Pancreas (tissue), 10 donors: ENCODE data around the gene FARP1. TPM values are rescaled to one million over a fixed set of nuclear protein-coding genes. Genes with fewer than 3 reads are reported as not detected.

Experiments used
- ATAC-seq, 4 donors: fragments of 200-7000 bp; cut with Tn5 transposase; one replicate each; pipeline versions ENCODE4 v1.8.0 to v1.9.1; 2020; ENCODE audit warnings: mild to moderate bottlenecking in 4 of 4, moderate library complexity in 4 of 4
- DNase-seq, 6 donors: peaks; one replicate each; pipeline ENCODE4 v3.0.0-alpha.2; 2020
- FAIRE-seq: peaks from 2 replicates; lab custom pipeline; 2012; peaks lifted over from hg19 to GRCh38; lab: Jason Lieb, UNC
- H3K27ac ChIP-seq, 4 donors: fragments of 200-600 bp; sonication (generic); 1 replicate in 3 of 4; 2 replicates in 1 of 4; pipeline versions ENCODE4 v1.5.0 to v1.8.0; 2020
- H3K27me3 ChIP-seq, 4 donors: fragments of 200-600 bp; one replicate each; pipeline ENCODE4 v1.8.0; 2021
- H3K36me3 ChIP-seq, 3 donors: fragments of 200-600 bp; sonication (generic) in 1 of 3; one replicate each; pipeline versions ENCODE4 v1.5.0 to v1.8.0; 2020 to 2021
- H3K4me1 ChIP-seq, 3 donors: fragments of 200-600 bp; one replicate each; pipeline ENCODE4 v1.8.0; 2021
- H3K4me3 ChIP-seq, 4 donors: fragments of 200-600 bp; sonication (generic) in 2 of 4; one replicate each; pipeline versions ENCODE4 v1.5.0 to v1.8.0; 2020 to 2021
- H3K9me3 ChIP-seq, 4 donors: fragments of 200-600 bp; one replicate each; pipeline ENCODE4 v1.8.0; 2021
- CTCF ChIP-seq, 4 donors: fragments of 200-600 bp; sonication (generic) in 3 of 4; IDR thresholded peaks; one replicate each; pipeline versions ENCODE4 v1.5.0 to v1.8.0; 2021; ENCODE audit warnings: antibody characterized with exemption in 4 of 4
- whole genome bisulfite sequencing, 2 donors: extraction: QIAGEN DNeasy Blood & Tissue Kit; methylation state at CpG; one replicate each; pipeline ENCODE4 v1.1.7; 2013; 5-methylcytosine and 5-hydroxymethylcytosine counted together
- intact Hi-C, 3 donors: fragments of 100-400 bp; cut with DNase I; formaldehyde crosslinking; loops; one replicate each; pipeline versions ENCODE4 v1.11.1 to v1.14.2; 2022
- polyA plus RNA-seq, 2 donors: library from polyadenylated mRNA; stranded (reverse); fragments of 200-250 nt; gene quantifications; one replicate each; pipeline ENCODE4 v1.2.3, GENCODE V29; 2013
- total RNA-seq, 6 donors: library from RNA; stranded (reverse); fragmentation: NEBNext Ultra II Directional in 4 of 6; extraction: Animal tissue kit (Norgen Biotek cat#: 25700) in 4 of 6; gene quantifications; one replicate each; pipeline versions ENCODE4 v1.2.1 to v1.2.4, GENCODE V29; 2021 to 2023
- donor health status: healthy with polysubstance abuse.
- donor health status: DM: no; HTN: no; CAD: no; lungs with moderate emphysema.
- donor health status: DM: no; HTN: no; CAD: no.
- donor health status: control.
- donor health status: control.
- donor health status: Bipolar disorder and iron deficiency.
- donor health status: DM: yes; HTN: yes; CAD: no.
- donor health status: DM: no; HTN: no; CAD: no.
- donor health status: DM: no; HTN: no; CAD: no.
- donor health status: DM: yes; HTN: yes; CAD: no.

FARP1 gene
- total and polyA plus RNA-seq, 8 donors = 30.8 to 95.1 (median 56.0) TPM

GRCh38 chr13:98098516-98098915 lies 44.4 kb upstream of the FARP1 start:
- H3K9me3 ChIP-seq = no peaks in the 10 kb centered on the region
- no peaks in the 10 kb centered on the region for H3K36me3 ChIP-seq
- H3K4me1 ChIP-seq = no peaks in the 10 kb centered on the region
- intact Hi-C loops = no loop called here
- H3K4me3 ChIP-seq = no peak overlapping the region
- TF ChIP-seq CTCF (IDR thresholded peaks at IDR 0.05) = no peak
- FAIRE-seq (no peak), DNase-seq (no peak), ATAC-seq (no peak)
- H3K27me3 ChIP-seq = no peaks in the 10 kb centered on the region
- 89 to 95% methylated on average over 7 of the region's 7 CpGs for WGBS, 2 donors
- no peak overlapping the region for H3K27ac ChIP-seq

GRCh38 chr13:98099627-98100026 lies 43.3 kb upstream of the FARP1 start:
- WGBS, 2 donors = 96 to 99% methylated on average over 4 of the region's 4 CpGs

GRCh38 chr13:98100481-98100880 lies 42.4 kb upstream of the FARP1 start:
- Histone ChIP-seq H3K4me1 (no peaks in the 10 kb centered on the region), H3K9me3 (no peaks in the 10 kb centered on the region), H3K27me3 (no peaks in the 10 kb centered on the region), H3K4me3 (no peak overlapping the region), H3K36me3 (no peaks in the 10 kb centered on the region), H3K27ac (no peak overlapping the region)
- ATAC-seq = no peak
- intact Hi-C loops = no loop called here
- no peak for DNase-seq
- WGBS, 2 donors = 87 to 90% methylated on average over 10 of the region's 10 CpGs
- FAIRE-seq = no peak
- TF ChIP-seq CTCF (IDR thresholded peaks at IDR 0.05) = no peak

More at GRCh38 chr13:98099627-98100026, 43.3 kb upstream of the FARP1 start:
- H3K36me3 ChIP-seq = no peaks in the 10 kb centered on the region
- no peaks in the 10 kb centered on the region for H3K4me1 ChIP-seq
- no peaks in the 10 kb centered on the region for H3K9me3 ChIP-seq
- H3K4me3 ChIP-seq = no peak overlapping the region
- TF ChIP-seq CTCF (IDR thresholded peaks at IDR 0.05) = no peak
- FAIRE-seq = no peak
- intact Hi-C loops = no loop called here
- no peak for ATAC-seq
- DNase-seq = no peak
- H3K27ac ChIP-seq = no peak overlapping the region
- no peaks in the 10 kb centered on the region for H3K27me3 ChIP-seq

- Histone ChIP-seq H3K9me3 (no peaks in the 10 kb centered on the region), H3K27me3 (no peaks in the 10 kb centered on the region), H3K4me1 (no peaks in the 10 kb centered on the region), H3K27ac (no peak overlapping the region), H3K4me3 (no peak overlapping the region), H3K36me3 (no peaks in the 10 kb centered on the region)
- FAIRE-seq (no peak), ATAC-seq (no peak), DNase-seq (no peak)
- 74 to 91% methylated on average over 2 of the region's 2 CpGs for WGBS, 2 donors
- intact Hi-C loops = no loop called here
- TF ChIP-seq CTCF (IDR thresholded peaks at IDR 0.05) = no peak
These were observed 39.4 kb upstream of the FARP1 start for GRCh38 chr13:98103531-98103930.

GRCh38 chr13:98103942-98104880 lies 38.7 kb upstream of the FARP1 start:
- no peak for ATAC-seq
- Histone ChIP-seq H3K27ac (no peak overlapping the region), H3K4me3 (no peak overlapping the region), H3K9me3 (no peaks in the 10 kb centered on the region), H3K36me3 (no peaks in the 10 kb centered on the region), H3K27me3 (no peaks in the 10 kb centered on the region), H3K4me1 (no peaks in the 10 kb centered on the region)
- DNase-seq = no peak
- FAIRE-seq = no peak
- intact Hi-C loops = no loop called here
- TF ChIP-seq CTCF (IDR thresholded peaks at IDR 0.05) = no peak
- 82 to 93% methylated on average over 10 of the region's 10 CpGs for WGBS, 2 donors
